Stimulated activated CD4-positive, alpha-beta T cell treated with anti-CD3 and anti-CD28 coated beads, Interleukin-2, amount 100 ng/mL, for 4 hours (primary cell): ENCODE measurements around the gene ELMO1.

ENCODE experiments used
- DNase-seq: peaks from one replicate; pipeline ENCODE4 v3.0.0-alpha.2; 2020; ENCODE audit warnings: low read depth

ELMO1 gene

GRCh38 chr7:36906956-36907635, 541.6 kb downstream of the ELMO1 start:
- DNase-seq: no peak

GRCh38 chr7:36906448-36906847, 542.2 kb downstream of the ELMO1 start:
- DNase-seq: no peak

GRCh38 chr7:36905841-36906240, 542.8 kb downstream of the ELMO1 start:
- no peak for DNase-seq

- DNase-seq: no peak
These were observed 543.9 kb downstream of the ELMO1 start for GRCh38 chr7:36904802-36905201.

GRCh38 chr7:36904101-36904500, 544.6 kb downstream of the ELMO1 start:
- DNase-seq: no peak

GRCh38 chr7:36900988-36901710, 547.5 kb downstream of the ELMO1 start:
- DNase-seq: no peak

GRCh38 chr7:36898186-36898585, 550.5 kb downstream of the ELMO1 start:
- no peak for DNase-seq

GRCh38 chr7:36896956-36897590, 551.6 kb downstream of the ELMO1 start:
- no peak for DNase-seq

GRCh38 chr7:36896418-36896817, 552.2 kb downstream of the ELMO1 start:
- DNase-seq: no peak

- DNase-seq: no peak
These were observed 553.5 kb downstream of the ELMO1 start for GRCh38 chr7:36895192-36895591.

- no peak for DNase-seq
These were observed 554.5 kb downstream of the ELMO1 start for GRCh38 chr7:36894190-36894589.

GRCh38 chr7:36889182-36889581, 559.5 kb downstream of the ELMO1 start:
- no peak for DNase-seq

- DNase-seq: no peak
These were observed 560.7 kb downstream of the ELMO1 start for GRCh38 chr7:36887969-36888368.

GRCh38 chr7:36887233-36887632, 561.4 kb downstream of the ELMO1 start:
- DNase-seq: no peak

GRCh38 chr7:36884910-36885309, 563.8 kb downstream of the ELMO1 start:
- no peak for DNase-seq

- DNase-seq: no peak
These were observed 564.3 kb downstream of the ELMO1 start for GRCh38 chr7:36884351-36884750.

GRCh38 chr7:36881233-36881874, 567.3 kb downstream of the ELMO1 start:
- DNase-seq: no peak

GRCh38 chr7:36880108-36880507, 568.6 kb downstream of the ELMO1 start:
- DNase-seq: no peak

GRCh38 chr7:36879021-36879420, 569.6 kb downstream of the ELMO1 start:
- no peak for DNase-seq

- no peak for DNase-seq
These were observed 570.4 kb downstream of the ELMO1 start for GRCh38 chr7:36878288-36878687.

GRCh38 chr7:36875794-36876193, 572.9 kb downstream of the ELMO1 start:
- no peak for DNase-seq

- no peak for DNase-seq
These were observed 574.6 kb downstream of the ELMO1 start for GRCh38 chr7:36874041-36874440.

GRCh38 chr7:36871863-36872262, 576.8 kb downstream of the ELMO1 start:
- no peak for DNase-seq
